GM12891 (cell line): ENCODE results near the gene SLC24A3.

Experiments
- POLR2A ChIP-seq: IDR thresholded peaks from 2 replicates; pipeline ENCODE4 v1.6.1; 2011; ENCODE audit warnings: low read depth, low read length, control low read depth
- POLR2AphosphoS5 ChIP-seq: IDR thresholded peaks from 2 replicates; pipeline ENCODE4 v1.6.1; 2011; ENCODE audit warnings: low read depth, low read length, control low read depth

GRCh38 chr20:19492687-19493336 lies 280.4 kb downstream of the SLC24A3 start:
- TF ChIP-seq POLR2A (no peak), POLR2AphosphoS5 (no peak)
